ENCODE measurements around the gene OSBP2. TPM values are rescaled to one million over a fixed set of nuclear protein-coding genes. Genes with fewer than 3 reads are reported as not detected.

Gene OSBP2
- total and polyA plus RNA-seq, 2 of the 13 experiments (the other 11 are each of a cell fraction or from before 2014, with no cell fraction given), result 5.0 to 7.7 TPM

DNA sequence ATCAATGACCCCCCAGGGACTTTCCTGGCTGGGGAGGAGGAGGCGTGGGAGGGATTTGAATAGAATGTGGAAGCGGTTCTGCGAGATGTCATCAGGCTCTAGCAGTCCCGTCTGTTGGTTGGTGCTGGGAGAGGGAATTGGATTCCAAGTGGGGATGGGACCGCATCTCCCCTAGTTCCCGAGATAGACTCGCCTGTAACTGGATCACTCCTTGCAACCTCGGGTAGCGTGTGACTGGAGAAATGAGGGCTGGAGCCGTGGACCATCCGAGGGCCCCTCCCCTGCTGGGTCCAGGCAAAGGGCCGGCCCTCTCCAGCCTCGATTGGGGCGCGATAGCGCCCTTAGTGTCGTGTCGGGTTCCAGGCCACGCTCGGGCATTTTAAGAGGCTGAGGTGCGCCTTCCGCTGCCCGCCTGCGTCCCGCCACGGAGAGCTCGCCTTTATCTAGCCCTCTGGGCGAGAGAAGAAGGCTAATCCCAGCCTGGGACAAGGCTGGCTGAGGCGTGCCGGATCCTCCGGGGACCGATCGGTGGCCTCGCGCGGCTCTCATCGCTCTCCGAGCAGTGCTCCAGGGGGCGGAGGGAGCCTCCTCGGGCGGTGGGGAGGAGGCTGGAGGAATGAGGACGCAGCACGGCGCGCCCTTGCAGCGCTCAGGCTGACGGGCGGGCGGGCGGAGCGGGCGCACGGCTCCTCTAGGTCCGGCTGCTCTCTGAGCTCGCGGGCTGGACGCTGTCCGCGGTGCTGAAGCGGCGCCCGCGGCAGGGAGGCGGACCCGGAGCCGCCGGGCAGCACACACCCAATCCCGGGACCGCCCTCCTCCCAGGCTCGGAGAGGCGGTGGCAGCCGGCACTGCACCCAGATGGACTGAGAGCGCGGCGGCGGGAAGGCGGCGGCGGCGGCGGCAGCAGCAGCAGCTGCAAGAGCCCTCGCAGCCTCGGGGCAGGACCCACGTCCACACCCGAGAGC lies 107.8 kb downstream of the OSBP2 start (continued):
- TF ChIP-seq NR1H2 (CRISPR knock-in tag; IDR thresholded peaks at IDR 0.05; ENCODE audit: borderline replicate concordance, low read depth), result peak; percentile 87; the same call in 1 of the 2 replicates
- peak; percentile 99 for TF ChIP-seq EEA1 (CRISPR knock-in tag; IDR thresholded peaks at IDR 0.05; ENCODE audit: borderline replicate concordance)
- TF ChIP-seq TFAP4 (IDR thresholded peaks at IDR 0.05; ENCODE audit: borderline replicate concordance, low read depth), result peak; percentile 42; the same call in 1 of the 2 replicates
- TF ChIP-seq, protein P1, sequence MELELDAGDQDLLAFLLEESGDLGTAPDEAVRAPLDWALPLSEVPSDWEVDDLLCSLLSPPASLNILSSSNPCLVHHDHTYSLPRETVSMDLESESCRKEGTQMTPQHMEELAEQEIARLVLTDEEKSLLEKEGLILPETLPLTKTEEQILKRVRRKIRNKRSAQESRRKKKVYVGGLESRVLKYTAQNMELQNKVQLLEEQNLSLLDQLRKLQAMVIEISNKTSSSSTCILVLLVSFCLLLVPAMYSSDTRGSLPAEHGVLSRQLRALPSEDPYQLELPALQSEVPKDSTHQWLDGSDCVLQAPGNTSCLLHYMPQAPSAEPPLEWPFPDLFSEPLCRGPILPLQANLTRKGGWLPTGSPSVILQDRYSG (CRISPR knock-in tag; IDR thresholded peaks at IDR 0.05), result peak; percentile 98
- TF ChIP-seq BORCS8-MEF2B (CRISPR knock-in tag; IDR thresholded peaks at IDR 0.05), result peak; percentile 100
- TF ChIP-seq MTF2 (CRISPR knock-in tag; IDR thresholded peaks at IDR 0.05; ENCODE audit: borderline replicate concordance), result peak; percentile 89; the same call in 1 of the 2 replicates
- TF ChIP-seq DMAP1 (CRISPR knock-in tag; IDR thresholded peaks at IDR 0.05), result no peak
- TF ChIP-seq, protein P2, sequence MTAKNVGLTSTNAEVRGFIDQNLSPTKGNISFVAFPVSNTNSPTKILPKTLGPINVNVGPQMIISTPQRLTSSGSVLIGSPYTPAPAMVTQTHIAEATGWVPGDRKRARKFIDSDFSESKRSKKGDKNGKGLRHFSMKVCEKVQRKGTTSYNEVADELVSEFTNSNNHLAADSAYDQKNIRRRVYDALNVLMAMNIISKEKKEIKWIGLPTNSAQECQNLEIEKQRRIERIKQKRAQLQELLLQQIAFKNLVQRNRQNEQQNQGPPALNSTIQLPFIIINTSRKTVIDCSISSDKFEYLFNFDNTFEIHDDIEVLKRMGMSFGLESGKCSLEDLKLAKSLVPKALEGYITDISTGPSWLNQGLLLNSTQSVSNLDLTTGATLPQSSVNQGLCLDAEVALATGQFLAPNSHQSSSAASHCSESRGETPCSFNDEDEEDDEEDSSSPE (CRISPR knock-in tag; IDR thresholded peaks at IDR 0.05), result peak; percentile 80
- no peak for TF ChIP-seq GTF2F1 (IDR thresholded peaks at IDR 0.05; ENCODE audit: low read length)
- TF ChIP-seq ERF (CRISPR knock-in tag; IDR thresholded peaks at IDR 0.05), result peak; percentile 100
- TF ChIP-seq, protein P3, sequence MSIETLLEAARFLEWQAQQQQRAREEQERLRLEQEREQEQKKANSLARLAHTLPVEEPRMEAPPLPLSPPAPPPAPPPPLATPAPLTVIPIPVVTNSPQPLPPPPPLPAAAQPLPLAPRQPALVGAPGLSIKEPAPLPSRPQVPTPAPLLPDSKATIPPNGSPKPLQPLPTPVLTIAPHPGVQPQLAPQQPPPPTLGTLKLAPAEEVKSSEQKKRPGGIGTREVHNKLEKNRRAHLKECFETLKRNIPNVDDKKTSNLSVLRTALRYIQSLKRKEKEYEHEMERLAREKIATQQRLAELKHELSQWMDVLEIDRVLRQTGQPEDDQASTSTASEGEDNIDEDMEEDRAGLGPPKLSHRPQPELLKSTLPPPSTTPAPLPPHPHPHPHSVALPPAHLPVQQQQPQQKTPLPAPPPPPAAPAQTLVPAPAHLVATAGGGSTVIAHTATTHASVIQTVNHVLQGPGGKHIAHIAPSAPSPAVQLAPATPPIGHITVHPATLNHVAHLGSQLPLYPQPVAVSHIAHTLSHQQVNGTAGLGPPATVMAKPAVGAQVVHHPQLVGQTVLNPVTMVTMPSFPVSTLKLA (IDR thresholded peaks at IDR 0.05), result no peak
- 0 out of 2 replicates have a peak, but pooled peaks have one; percentile 47 for TF ChIP-seq ATAD3A (CRISPR knock-in tag; IDR thresholded peaks at IDR 0.05)
- TF ChIP-seq NCOA1 (CRISPR knock-in tag; IDR thresholded peaks at IDR 0.05), result no peak
- no peak for TF ChIP-seq TBP (CRISPR knock-in tag; IDR thresholded peaks at IDR 0.05)
- TF ChIP-seq, protein P4, sequence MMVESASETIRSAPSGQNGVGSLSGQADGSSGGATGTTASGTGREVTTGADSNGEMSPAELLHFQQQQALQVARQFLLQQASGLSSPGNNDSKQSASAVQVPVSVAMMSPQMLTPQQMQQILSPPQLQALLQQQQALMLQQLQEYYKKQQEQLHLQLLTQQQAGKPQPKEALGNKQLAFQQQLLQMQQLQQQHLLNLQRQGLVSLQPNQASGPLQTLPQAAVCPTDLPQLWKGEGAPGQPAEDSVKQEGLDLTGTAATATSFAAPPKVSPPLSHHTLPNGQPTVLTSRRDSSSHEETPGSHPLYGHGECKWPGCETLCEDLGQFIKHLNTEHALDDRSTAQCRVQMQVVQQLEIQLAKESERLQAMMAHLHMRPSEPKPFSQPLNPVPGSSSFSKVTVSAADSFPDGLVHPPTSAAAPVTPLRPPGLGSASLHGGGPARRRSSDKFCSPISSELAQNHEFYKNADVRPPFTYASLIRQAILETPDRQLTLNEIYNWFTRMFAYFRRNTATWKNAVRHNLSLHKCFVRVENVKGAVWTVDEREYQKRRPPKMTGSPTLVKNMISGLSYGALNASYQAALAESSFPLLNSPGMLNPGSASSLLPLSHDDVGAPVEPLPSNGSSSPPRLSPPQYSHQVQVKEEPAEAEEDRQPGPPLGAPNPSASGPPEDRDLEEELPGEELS (CRISPR knock-in tag; IDR thresholded peaks at IDR 0.05), result peak; percentile 80
- TF ChIP-seq TCF7 (IDR thresholded peaks at IDR 0.05; ENCODE audit: low read depth), result no peak
- TF ChIP-seq, protein P5, sequence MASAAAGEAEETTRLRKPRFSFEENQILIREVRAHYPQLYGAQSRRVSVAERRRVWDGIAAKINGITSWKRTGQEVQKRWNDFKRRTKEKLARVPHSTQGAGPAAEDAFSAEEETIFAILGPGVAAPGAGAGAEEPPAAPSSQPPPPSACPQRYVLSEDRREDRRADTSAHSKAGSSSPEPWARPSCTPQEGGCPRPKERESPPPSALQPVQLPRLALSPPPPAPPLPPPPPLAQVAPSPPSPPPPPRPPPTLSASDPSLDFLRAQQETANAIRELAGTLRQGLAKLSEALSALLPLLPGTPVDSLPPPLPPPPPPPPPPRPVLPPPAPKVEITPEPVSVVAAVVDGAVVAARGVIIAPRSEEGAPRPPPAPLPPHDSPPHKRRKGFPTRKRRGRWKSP (CRISPR knock-in tag; IDR thresholded peaks at IDR 0.05), result peak; percentile 98
- peak; percentile 83 for TF ChIP-seq ZNF317 (CRISPR knock-in tag; IDR thresholded peaks at IDR 0.05)
- no peak for TF ChIP-seq NR2F6 (IDR thresholded peaks at IDR 0.05)
- peak; percentile 76; the same call in 1 of the 2 replicates for TF ChIP-seq NR2F6 (CRISPR knock-in tag; IDR thresholded peaks at IDR 0.05)
- no peak for TF ChIP-seq ZSCAN30 (CRISPR knock-in tag; IDR thresholded peaks at IDR 0.05)
- TF ChIP-seq SSRP1 (CRISPR knock-in tag; IDR thresholded peaks at IDR 0.05), result no peak
- no peak for TF ChIP-seq ZNF383 (CRISPR knock-in tag; IDR thresholded peaks at IDR 0.05; ENCODE audit: borderline replicate concordance)
